GM21360 (cell line): ENCODE measurements around the gene TMEM209.
"Not testable (repeated sequence)": the region's sequence is repeated elsewhere in the genome, so short reads cannot be mapped to it uniquely, and the experiment has no call there.

Source experiments
- ATAC-seq: cut with Tn5 transposase; IDR thresholded peaks from one replicate; pipeline ENCODE4 v1.9.1; 2021; ENCODE audit warnings: mild to moderate bottlenecking, moderate library complexity; ENCODE audit not compliant: unreplicated experiment

TMEM209 gene

GRCh38 chr7:130174237-130174959, 30.8 kb downstream of the TMEM209 start:
- no peak for ATAC-seq

GRCh38 chr7:130162196-130162595, 43.0 kb downstream of the TMEM209 start:
- ATAC-seq = no peak

- no peak for ATAC-seq
These were observed 44.8 kb downstream of the TMEM209 start for GRCh38 chr7:130160455-130160854.

- ATAC-seq = no peak
These were observed 45.2 kb downstream of the TMEM209 start for GRCh38 chr7:130160023-130160422.

- ATAC-seq = no peak
These were observed 47.5 kb downstream of the TMEM209 start for GRCh38 chr7:130157700-130158099.

GRCh38 chr7:130156140-130156539, 49.1 kb downstream of the TMEM209 start:
- ATAC-seq = no peak

GRCh38 chr7:130154501-130155317, 50.5 kb downstream of the TMEM209 start:
- ATAC-seq = no peak

GRCh38 chr7:130154131-130154500, 51.1 kb downstream of the TMEM209 start:
- no peak for ATAC-seq

GRCh38 chr7:130153211-130153908, 51.8 kb downstream of the TMEM209 start:
- ATAC-seq = no peak

GRCh38 chr7:130152493-130153210, 52.6 kb downstream of the TMEM209 start:
- ATAC-seq = no peak

- no peak for ATAC-seq
These were observed 53.4 kb downstream of the TMEM209 start for GRCh38 chr7:130151591-130152492.

- no peak for ATAC-seq
These were observed 54.6 kb downstream of the TMEM209 start for GRCh38 chr7:130150587-130150986.

- ATAC-seq = no peak
These were observed 55.7 kb downstream of the TMEM209 start for GRCh38 chr7:130149281-130150139.

GRCh38 chr7:130148561-130148960, 56.6 kb downstream of the TMEM209 start:
- ATAC-seq = no peak

GRCh38 chr7:130147710-130148325, 57.4 kb downstream of the TMEM209 start:
- ATAC-seq = no peak

- ATAC-seq = no peak
These were observed 58.4 kb downstream of the TMEM209 start for GRCh38 chr7:130146693-130147405.

GRCh38 chr7:130146142-130146541, 59.1 kb downstream of the TMEM209 start:
- ATAC-seq = not testable (repeated sequence)
